Esophagus muscularis mucosa (tissue), 4 donors: ENCODE results near the gene PASK.

Experiments
- EP300 ChIP-seq: sonication (generic); formaldehyde crosslinking; IDR thresholded peaks from one replicate; pipeline ENCODE4 v1.6.1; 2017; ENCODE audit warnings: antibody characterized with exemption
- POLR2A ChIP-seq: fragments of 450-650 bp; IDR thresholded peaks from one replicate; pipeline ENCODE4 v1.6.1; 2017; ENCODE audit warnings: antibody characterized with exemption, moderate library complexity, mild to moderate bottlenecking, low read depth
- TF ChIP-seq, protein P1 (sequence below), 3 experiments: fragments of 200-600 bp in 2 of 3; fragments of 450-650 bp in 1 of 3; sonication (generic) in 2 of 3; IDR thresholded peaks; one replicate each; pipeline ENCODE4 v1.5.1; 2017 to 2019; ENCODE audit warnings: antibody characterized with exemption in 3 of 3, mild to moderate bottlenecking in 2 of 3, moderate library complexity in 1 of 3

GRCh38 chr2:241063587-241063986, 85.7 kb downstream of the PASK start:
- TF ChIP-seq POLR2A (no peak), EP300 (no peak)
- TF ChIP-seq, protein P1, sequence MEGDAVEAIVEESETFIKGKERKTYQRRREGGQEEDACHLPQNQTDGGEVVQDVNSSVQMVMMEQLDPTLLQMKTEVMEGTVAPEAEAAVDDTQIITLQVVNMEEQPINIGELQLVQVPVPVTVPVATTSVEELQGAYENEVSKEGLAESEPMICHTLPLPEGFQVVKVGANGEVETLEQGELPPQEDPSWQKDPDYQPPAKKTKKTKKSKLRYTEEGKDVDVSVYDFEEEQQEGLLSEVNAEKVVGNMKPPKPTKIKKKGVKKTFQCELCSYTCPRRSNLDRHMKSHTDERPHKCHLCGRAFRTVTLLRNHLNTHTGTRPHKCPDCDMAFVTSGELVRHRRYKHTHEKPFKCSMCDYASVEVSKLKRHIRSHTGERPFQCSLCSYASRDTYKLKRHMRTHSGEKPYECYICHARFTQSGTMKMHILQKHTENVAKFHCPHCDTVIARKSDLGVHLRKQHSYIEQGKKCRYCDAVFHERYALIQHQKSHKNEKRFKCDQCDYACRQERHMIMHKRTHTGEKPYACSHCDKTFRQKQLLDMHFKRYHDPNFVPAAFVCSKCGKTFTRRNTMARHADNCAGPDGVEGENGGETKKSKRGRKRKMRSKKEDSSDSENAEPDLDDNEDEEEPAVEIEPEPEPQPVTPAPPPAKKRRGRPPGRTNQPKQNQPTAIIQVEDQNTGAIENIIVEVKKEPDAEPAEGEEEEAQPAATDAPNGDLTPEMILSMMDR (IDR thresholded peaks at IDR 0.05), result no peak
